ENCODE data around the gene GIGYF2. TPM values are rescaled to one million over a fixed set of nuclear protein-coding genes. Genes with fewer than 3 reads are reported as not detected.

Gene GIGYF2
- polyA plus RNA-seq, 1 of the 3 experiments (the other 2 are of a cell fraction): 12.8 TPM

DNA sequence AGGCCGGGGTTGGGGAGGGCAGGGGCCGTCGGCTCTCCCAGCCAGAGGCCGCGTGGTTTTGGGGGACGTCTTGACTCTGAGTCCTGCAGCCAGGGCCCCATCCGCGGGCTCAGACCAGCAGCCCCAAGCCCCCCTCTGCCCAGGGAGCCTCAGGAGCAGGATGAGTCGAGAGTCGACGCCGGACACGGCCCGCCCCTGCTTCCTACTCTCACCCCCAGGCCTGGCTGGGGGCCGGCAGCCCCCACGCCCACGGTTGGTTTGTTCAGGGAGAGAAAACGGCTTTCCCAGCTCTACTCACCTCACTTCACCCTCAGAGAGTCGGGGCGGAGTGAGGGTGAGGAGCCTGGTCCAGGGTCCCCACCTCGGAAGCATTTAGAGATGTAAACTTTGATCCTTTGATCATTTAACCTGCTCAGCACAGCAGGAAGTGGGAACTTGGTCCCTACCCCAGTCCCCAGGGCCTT is 179.9 kb downstream of the GIGYF2 start:
- ChIA-PET POLR2A (no interaction called here), CTCF (interaction anchor here (1.0 to 1.2 kb wide), 3 partner anchors 14 to 375 kb away, joined by 3 to 4 read pairs (median 3); partner anchors contain the start of gene ATG16L1)
- Histone ChIP-seq H3K27ac (ENCODE audit: low read depth in 2 of 2, low read length in 1 of 2) (no peak overlapping the region), H3K4me2 (no peak overlapping the region), H3K4me3 (ENCODE audit: low read depth in 2 of 2, low read length in 1 of 2) (peak overlapping the region in 1 of 2 experiments; percentile 48; a peak in 2 of 4 replicates), H3K9me2 (no peaks in the 10 kb centered on the region), H4K20me1 (ENCODE audit: insufficient read depth) (no peaks in the 10 kb centered on the region), H3K9ac (no peak overlapping the region), H3K4me1 (ENCODE audit: control insufficient read depth in 1 of 2, insufficient read depth in 2 of 2, low read depth in 1 of 2, low read length in 1 of 2) (peaks cover 0 to 10% of the 10 kb centered on the region in 2 experiments; a peak in 1 of 4 replicates), H3K36me3 (replicated peaks in 1 of 2; ENCODE audit: control insufficient read depth in 1 of 2, insufficient read depth in 2 of 2, low read length in 1 of 2) (no peaks in the 10 kb centered on the region), H3K79me2 (ENCODE audit: insufficient read depth) (no peaks in the 10 kb centered on the region), H3K9me3 (no peaks in the 10 kb centered on the region), H2AFZ (ENCODE audit: low read depth) (no peak overlapping the region), H3F3A (replicated peaks; ENCODE audit: insufficient read depth) (no peaks in the 10 kb centered on the region), H3K27me3 (ENCODE audit: insufficient read depth) (no peaks in the 10 kb centered on the region)
- 82% methylated on average over 12 of the region's 21 CpGs for WGBS (ENCODE audit: low lambda C conversion rate)
- TF ChIP-seq, protein P1, sequence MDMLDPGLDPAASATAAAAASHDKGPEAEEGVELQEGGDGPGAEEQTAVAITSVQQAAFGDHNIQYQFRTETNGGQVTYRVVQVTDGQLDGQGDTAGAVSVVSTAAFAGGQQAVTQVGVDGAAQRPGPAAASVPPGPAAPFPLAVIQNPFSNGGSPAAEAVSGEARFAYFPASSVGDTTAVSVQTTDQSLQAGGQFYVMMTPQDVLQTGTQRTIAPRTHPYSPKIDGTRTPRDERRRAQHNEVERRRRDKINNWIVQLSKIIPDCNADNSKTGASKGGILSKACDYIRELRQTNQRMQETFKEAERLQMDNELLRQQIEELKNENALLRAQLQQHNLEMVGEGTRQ (IDR thresholded peaks at IDR 0.05; ENCODE audit: borderline replicate concordance, low read depth, low read length): no peak
- TF ChIP-seq RCOR1 (IDR thresholded peaks at IDR 0.05; ENCODE audit: low read length) (no peak), NRF1 (IDR thresholded peaks at IDR 0.05; ENCODE audit: low read depth, low read length) (no peak), TCF12 (IDR thresholded peaks at IDR 0.05) (no peak), GATA2 (CRISPR knock-in tag; IDR thresholded peaks at IDR 0.05) (no peak), EP300 (IDR thresholded peaks at IDR 0.05; ENCODE audit: borderline replicate concordance in 1 of 2, low read depth in 1 of 2, low read length in 1 of 2) (no peak), POLR2AphosphoS5 (IDR thresholded peaks at IDR 0.05; ENCODE audit: low read depth, low read length) (no peak), JUND (IDR thresholded peaks at IDR 0.05) (no peak), RXRA (IDR thresholded peaks at IDR 0.05; ENCODE audit: borderline replicate concordance, low read depth) (no peak), FOXM1 (IDR thresholded peaks at IDR 0.05; ENCODE audit: low read depth) (no peak)
- TF ChIP-seq, protein P2, sequence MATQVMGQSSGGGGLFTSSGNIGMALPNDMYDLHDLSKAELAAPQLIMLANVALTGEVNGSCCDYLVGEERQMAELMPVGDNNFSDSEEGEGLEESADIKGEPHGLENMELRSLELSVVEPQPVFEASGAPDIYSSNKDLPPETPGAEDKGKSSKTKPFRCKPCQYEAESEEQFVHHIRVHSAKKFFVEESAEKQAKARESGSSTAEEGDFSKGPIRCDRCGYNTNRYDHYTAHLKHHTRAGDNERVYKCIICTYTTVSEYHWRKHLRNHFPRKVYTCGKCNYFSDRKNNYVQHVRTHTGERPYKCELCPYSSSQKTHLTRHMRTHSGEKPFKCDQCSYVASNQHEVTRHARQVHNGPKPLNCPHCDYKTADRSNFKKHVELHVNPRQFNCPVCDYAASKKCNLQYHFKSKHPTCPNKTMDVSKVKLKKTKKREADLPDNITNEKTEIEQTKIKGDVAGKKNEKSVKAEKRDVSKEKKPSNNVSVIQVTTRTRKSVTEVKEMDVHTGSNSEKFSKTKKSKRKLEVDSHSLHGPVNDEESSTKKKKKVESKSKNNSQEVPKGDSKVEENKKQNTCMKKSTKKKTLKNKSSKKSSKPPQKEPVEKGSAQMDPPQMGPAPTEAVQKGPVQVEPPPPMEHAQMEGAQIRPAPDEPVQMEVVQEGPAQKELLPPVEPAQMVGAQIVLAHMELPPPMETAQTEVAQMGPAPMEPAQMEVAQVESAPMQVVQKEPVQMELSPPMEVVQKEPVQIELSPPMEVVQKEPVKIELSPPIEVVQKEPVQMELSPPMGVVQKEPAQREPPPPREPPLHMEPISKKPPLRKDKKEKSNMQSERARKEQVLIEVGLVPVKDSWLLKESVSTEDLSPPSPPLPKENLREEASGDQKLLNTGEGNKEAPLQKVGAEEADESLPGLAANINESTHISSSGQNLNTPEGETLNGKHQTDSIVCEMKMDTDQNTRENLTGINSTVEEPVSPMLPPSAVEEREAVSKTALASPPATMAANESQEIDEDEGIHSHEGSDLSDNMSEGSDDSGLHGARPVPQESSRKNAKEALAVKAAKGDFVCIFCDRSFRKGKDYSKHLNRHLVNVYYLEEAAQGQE (IDR thresholded peaks at IDR 0.05; ENCODE audit: low read depth, low read length): no peak
- TF ChIP-seq, protein P3, sequence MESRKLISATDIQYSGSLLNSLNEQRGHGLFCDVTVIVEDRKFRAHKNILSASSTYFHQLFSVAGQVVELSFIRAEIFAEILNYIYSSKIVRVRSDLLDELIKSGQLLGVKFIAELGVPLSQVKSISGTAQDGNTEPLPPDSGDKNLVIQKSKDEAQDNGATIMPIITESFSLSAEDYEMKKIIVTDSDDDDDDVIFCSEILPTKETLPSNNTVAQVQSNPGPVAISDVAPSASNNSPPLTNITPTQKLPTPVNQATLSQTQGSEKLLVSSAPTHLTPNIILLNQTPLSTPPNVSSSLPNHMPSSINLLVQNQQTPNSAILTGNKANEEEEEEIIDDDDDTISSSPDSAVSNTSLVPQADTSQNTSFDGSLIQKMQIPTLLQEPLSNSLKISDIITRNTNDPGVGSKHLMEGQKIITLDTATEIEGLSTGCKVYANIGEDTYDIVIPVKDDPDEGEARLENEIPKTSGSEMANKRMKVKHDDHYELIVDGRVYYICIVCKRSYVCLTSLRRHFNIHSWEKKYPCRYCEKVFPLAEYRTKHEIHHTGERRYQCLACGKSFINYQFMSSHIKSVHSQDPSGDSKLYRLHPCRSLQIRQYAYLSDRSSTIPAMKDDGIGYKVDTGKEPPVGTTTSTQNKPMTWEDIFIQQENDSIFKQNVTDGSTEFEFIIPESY (IDR thresholded peaks at IDR 0.05; ENCODE audit: borderline replicate concordance, low read depth): no peak
- DNase-seq: no peak
